Common myeloid progenitor, CD34-positive (primary cell): ENCODE data around the gene LRMDA.

Experiments used
- CTCF ChIA-PET: fragments of 350-600 bp; sonication (Branson Sonifier 250); formaldehyde crosslinking; loops from one replicate; lab custom pipeline; 2021; ENCODE audit warnings: antibody characterized with exemption; lab: Charles Lee
- POLR2A ChIA-PET: fragments of 350-600 bp; sonication (Branson Sonifier 250); formaldehyde crosslinking; loops from one replicate; lab custom pipeline; 2021; ENCODE audit warnings: antibody characterized with exemption; lab: Charles Lee
- DNase-seq, 3 donors: peaks; one replicate each; pipeline versions ENCODE4 v3.0.0 to v3.0.0-alpha.2; 2013
- H3K27ac ChIP-seq, 2 experiments: 1 replicate in 1 of 2; 2 replicates in 1 of 2; pipeline ENCODE4 v1.7.0; 2013; ENCODE audit warnings: inconsistent platforms in 2 of 2, low read length in 2 of 2, mild to moderate bottlenecking in 2 of 2, low read depth in 1 of 2, moderate library complexity in 1 of 2; ENCODE audit not compliant: severe bottlenecking in 2 of 2, insufficient read depth in 1 of 2, poor library complexity in 1 of 2
- H3K27me3 ChIP-seq, 5 experiments: replicated peaks in 2 of 5; 1 replicate in 3 of 5; 2 replicates in 2 of 5; pipeline versions ENCODE4 v1.6.1 to v1.7.0; 2013; ENCODE audit warnings: low read length in 4 of 5, mild to moderate bottlenecking in 2 of 5, moderate library complexity in 2 of 5, inconsistent platforms in 1 of 5; ENCODE audit not compliant: insufficient read depth in 5 of 5, control insufficient read depth in 4 of 5
- H3K36me3 ChIP-seq, 4 experiments: 1 replicate in 2 of 4; 2 replicates in 2 of 4; pipeline versions ENCODE4 v1.6.1 to v1.7.0; 2013; ENCODE audit warnings: low read length in 3 of 4, control low read depth in 1 of 4, mild to moderate bottlenecking in 1 of 4; ENCODE audit not compliant: control insufficient read depth in 4 of 4, insufficient read depth in 4 of 4
- H3K4me1 ChIP-seq, 4 experiments: 1 replicate in 3 of 4; 2 replicates in 1 of 4; pipeline versions ENCODE4 v1.6.1 to v1.7.1; 2013; ENCODE audit warnings: low read length in 3 of 4, mild to moderate bottlenecking in 3 of 4, control low read depth in 1 of 4, inconsistent platforms in 1 of 4, moderate library complexity in 1 of 4; ENCODE audit not compliant: control insufficient read depth in 4 of 4, insufficient read depth in 4 of 4; ENCODE audit errors: control extremely low read depth in 1 of 4
- H3K4me3 ChIP-seq, 7 experiments: 1 replicate in 4 of 7; 2 replicates in 3 of 7; pipeline versions ENCODE4 v1.5.1 to v1.7.0; 2013; ENCODE audit warnings: mild to moderate bottlenecking in 7 of 7, low read length in 6 of 7, moderate library complexity in 6 of 7, inconsistent platforms in 2 of 7, low read depth in 2 of 7, control low read depth in 1 of 7; ENCODE audit not compliant: insufficient read depth in 4 of 7, control insufficient read depth in 1 of 7; ENCODE audit errors: extremely low read depth in 1 of 7
- H3K9me3 ChIP-seq, 5 experiments: 1 replicate in 4 of 5; 2 replicates in 1 of 5; pipeline versions ENCODE4 v1.6.1 to v1.7.1; 2013; ENCODE audit warnings: low read length in 4 of 5, mild to moderate bottlenecking in 2 of 5, inconsistent platforms in 1 of 5, low read depth in 1 of 5, moderate library complexity in 1 of 5; ENCODE audit not compliant: control insufficient read depth in 4 of 5, insufficient read depth in 2 of 5; ENCODE audit errors: control extremely low read depth in 1 of 5
- WGBS: methylation state at CpG from one replicate; pipeline ENCODE4 v1.1.5; 2013; ENCODE audit not compliant: insufficient coverage; 5-methylcytosine and 5-hydroxymethylcytosine counted together

The LRMDA gene

GRCh38 chr10:76552091-76552873, 1120.9 kb downstream of the LRMDA start:
- CTCF ChIA-PET: no interaction called here
- POLR2A ChIA-PET: no interaction called here
- 100% methylated on average over 1 of the region's 1 CpG for WGBS
- DNase-seq: peak in 1 of 3 donors; percentile 3
- H3K4me3 ChIP-seq: no peak overlapping the region
- no peaks in the 10 kb centered on the region for H3K36me3 ChIP-seq
- no peak overlapping the region for H3K27ac ChIP-seq
- no peaks in the 10 kb centered on the region for H3K27me3 ChIP-seq
- H3K4me1 ChIP-seq: no peaks in the 10 kb centered on the region
- no peaks in the 10 kb centered on the region for H3K9me3 ChIP-seq

GRCh38 chr10:76553263-76554032, 1122.0 kb downstream of the LRMDA start:
- POLR2A ChIA-PET: no interaction called here
- CTCF ChIA-PET: interaction anchor here (0.6 kb wide), 1 partner anchor 19 kb away, joined by 3 read pairs; no protein-coding TSS in a partner anchor
- DNase-seq: no peak
- no peaks in the 10 kb centered on the region for H3K4me1 ChIP-seq
- 97% methylated on average over 9 of the region's 17 CpGs for WGBS
- H3K36me3 ChIP-seq: no peaks in the 10 kb centered on the region
- H3K9me3 ChIP-seq: no peaks in the 10 kb centered on the region
- no peaks in the 10 kb centered on the region for H3K27me3 ChIP-seq
- no peak overlapping the region for H3K4me3 ChIP-seq
- H3K27ac ChIP-seq: no peak overlapping the region

- no peak for DNase-seq
- no peaks in the 10 kb centered on the region for H3K9me3 ChIP-seq
- no peaks in the 10 kb centered on the region for H3K4me1 ChIP-seq
- POLR2A ChIA-PET: no interaction called here
- H3K27me3 ChIP-seq: no peaks in the 10 kb centered on the region
- CTCF ChIA-PET: interaction anchor here (0.6 kb wide), 1 partner anchor 20 kb away, joined by 3 read pairs; no protein-coding TSS in a partner anchor
- WGBS: 95% methylated on average over 6 of the region's 7 CpGs
- no peak overlapping the region for H3K27ac ChIP-seq
- no peak overlapping the region for H3K4me3 ChIP-seq
- no peaks in the 10 kb centered on the region for H3K36me3 ChIP-seq
Observed at GRCh38 chr10:76554033-76554408, 1122.6 kb downstream of the LRMDA start.

DNA sequence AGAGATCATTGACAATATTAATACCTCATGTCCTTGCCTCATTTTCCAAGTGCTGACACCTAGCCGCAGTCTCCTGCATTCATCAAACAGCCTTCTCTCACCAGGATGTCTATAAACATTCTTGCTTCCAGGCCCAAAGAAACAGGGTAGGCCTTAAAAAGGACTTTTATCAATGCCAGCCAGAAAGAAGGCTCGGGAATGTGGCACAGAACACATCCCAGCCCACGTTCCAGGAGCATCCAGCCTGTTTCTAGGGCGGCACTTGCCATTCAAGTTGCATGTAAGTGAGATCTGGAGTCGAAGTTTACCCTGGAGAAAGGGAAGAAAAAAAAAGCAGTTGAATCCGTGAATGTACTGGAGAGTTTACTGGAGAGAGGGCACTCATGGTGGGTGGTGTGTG, 1123.1 kb downstream of the LRMDA start:
- POLR2A ChIA-PET: no interaction called here
- no peak overlapping the region for H3K4me3 ChIP-seq
- no peaks in the 10 kb centered on the region for H3K9me3 ChIP-seq
- no peak for DNase-seq
- 100% methylated on average over 6 of the region's 6 CpGs for WGBS
- H3K27me3 ChIP-seq: no peaks in the 10 kb centered on the region
- no peaks in the 10 kb centered on the region for H3K4me1 ChIP-seq
- CTCF ChIA-PET: interaction anchor here (1.3 kb wide), 1 partner anchor 8 kb away, joined by 3 read pairs; no protein-coding TSS in a partner anchor
- H3K27ac ChIP-seq: no peak overlapping the region
- H3K36me3 ChIP-seq: no peaks in the 10 kb centered on the region

DNA sequence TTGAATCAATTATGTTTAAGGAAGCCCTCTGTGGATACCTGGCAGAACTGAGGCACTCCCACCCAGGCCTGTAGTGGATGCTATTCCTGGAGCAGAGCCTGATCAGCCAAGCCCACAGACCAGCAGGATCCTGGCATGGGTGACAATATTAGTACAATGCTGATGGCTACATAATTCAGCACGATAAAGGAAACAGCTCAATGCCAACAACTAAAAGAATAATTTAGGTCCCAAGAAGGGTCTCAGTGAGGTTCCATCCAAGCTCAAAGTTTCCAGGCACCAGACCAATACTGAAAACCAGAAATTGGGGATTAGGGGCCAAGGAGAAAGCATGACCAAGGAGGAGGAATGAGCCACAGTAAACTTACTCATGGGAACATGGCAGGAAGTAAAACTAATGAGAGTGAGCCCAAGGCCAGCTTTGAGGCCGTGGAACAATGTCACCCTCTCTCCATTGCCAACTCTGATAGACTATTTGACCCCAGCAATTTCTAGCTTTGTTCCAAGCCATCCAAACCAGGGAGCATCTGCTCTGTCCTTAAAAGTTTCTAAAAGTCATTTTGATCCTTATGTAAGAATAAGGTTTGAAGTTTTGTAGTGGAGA, 1123.7 kb downstream of the LRMDA start:
- Histone ChIP-seq H3K9me3 (no peaks in the 10 kb centered on the region), H3K36me3 (peaks cover 0 to under 1% (median 0%) of the 10 kb centered on the region in 4 experiments), H3K4me1 (no peaks in the 10 kb centered on the region), H3K27ac (no peak overlapping the region), H3K27me3 (no peaks in the 10 kb centered on the region), H3K4me3 (no peak overlapping the region)
- 100% methylated on average over 1 of the region's 2 CpGs for WGBS
- POLR2A ChIA-PET: no interaction called here
- CTCF ChIA-PET: interaction anchor here (1.3 kb wide), 1 partner anchor 9 kb away, joined by 3 read pairs; no protein-coding TSS in a partner anchor
- DNase-seq: no peak

DNA sequence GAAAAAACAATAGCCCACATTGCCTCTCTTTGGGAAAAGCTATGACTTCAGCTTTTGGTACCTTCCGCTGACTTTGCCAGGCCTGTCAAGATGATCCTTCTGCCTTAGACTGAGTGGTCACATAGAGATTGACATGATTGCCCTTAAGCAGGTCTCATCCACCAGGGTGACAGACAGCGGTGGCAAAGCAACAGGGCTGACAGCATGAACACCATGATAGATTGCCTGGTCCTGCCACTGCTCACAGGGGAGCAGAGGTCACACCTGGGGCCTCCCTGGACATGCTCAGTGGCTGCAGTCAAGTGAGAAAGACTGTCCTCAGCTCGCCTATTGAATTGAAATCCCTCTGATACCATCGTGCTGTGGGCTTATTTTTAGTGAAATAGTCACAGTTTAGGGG, 1125.9 kb downstream of the LRMDA start:
- DNase-seq: no peak
- Histone ChIP-seq H3K4me1 (no peaks in the 10 kb centered on the region), H3K27ac (no peak overlapping the region), H3K9me3 (no peaks in the 10 kb centered on the region), H3K36me3 (peaks cover 0 to 2% (median 0%) of the 10 kb centered on the region in 4 experiments), H3K4me3 (no peak overlapping the region), H3K27me3 (no peaks in the 10 kb centered on the region)
- ChIA-PET CTCF (no interaction called here), POLR2A (no interaction called here)
- 100% methylated on average over 4 of the region's 4 CpGs for WGBS
